Glutamatergic neuron (in vitro differentiated cells): ENCODE data around the gene GSTP1. TPM values are rescaled to one million over a fixed set of nuclear protein-coding genes. Genes with fewer than 3 reads are reported as not detected.

Experiments used
- DNase-seq: peaks from one replicate; pipeline ENCODE4 v3.0.0; 2022
- H3K27ac Mint-ChIP-seq: one replicate; pipeline ENCODE4 v1.8.0; 2020; ENCODE audit warnings: mild to moderate bottlenecking, mixed read lengths, inconsistent platforms; ENCODE audit not compliant: unreplicated experiment
- H3K27me3 Mint-ChIP-seq: one replicate; pipeline ENCODE4 v1.8.0; 2020; ENCODE audit warnings: mild to moderate bottlenecking, moderate library complexity, mixed read lengths, inconsistent platforms; ENCODE audit not compliant: unreplicated experiment
- H3K36me3 Mint-ChIP-seq: one replicate; pipeline ENCODE4 v1.8.0; 2020; ENCODE audit warnings: mild to moderate bottlenecking, mixed read lengths, inconsistent platforms; ENCODE audit not compliant: unreplicated experiment
- H3K4me1 Mint-ChIP-seq: one replicate; pipeline ENCODE4 v1.8.0; 2020; ENCODE audit warnings: mild to moderate bottlenecking, low read depth, mixed read lengths, inconsistent platforms; ENCODE audit not compliant: unreplicated experiment
- H3K4me3 Mint-ChIP-seq: one replicate; pipeline ENCODE4 v1.8.0; 2020; ENCODE audit warnings: mild to moderate bottlenecking, mixed read lengths, inconsistent platforms; ENCODE audit not compliant: unreplicated experiment
- H3K9me3 Mint-ChIP-seq: one replicate; pipeline ENCODE4 v1.8.0; 2020; ENCODE audit warnings: mild to moderate bottlenecking, moderate library complexity, mixed read lengths, inconsistent platforms; ENCODE audit not compliant: unreplicated experiment
- CTCF ChIP-seq: fragments of 200-600 bp; sonication (generic); IDR thresholded peaks from one replicate; pipeline ENCODE4 v1.5.0; 2021; ENCODE audit not compliant: partially characterized antibody, unreplicated experiment
- total RNA-seq: library from RNA; stranded (reverse); fragmentation: NEBNext Ultra II Directional; extraction: Animal tissue kit (Norgen Biotek cat#: 25700); gene quantifications from one replicate; pipeline ENCODE4 v1.2.1, GENCODE V29; 2021; ENCODE audit not compliant: unreplicated experiment

Gene GSTP1
- total RNA-seq, 1 donor from 2014 or later: 712 TPM

- no peak for DNase-seq
- Mint-ChIP-seq H3K4me1 (no peaks in the 10 kb centered on the region), H3K9me3 (peaks cover 3% of the 10 kb centered on the region), H3K27me3 (peaks cover 5% of the 10 kb centered on the region), H3K4me3 (no peak overlapping the region), H3K36me3 (peaks cover 10% of the 10 kb centered on the region), H3K27ac (no peak overlapping the region)
- TF ChIP-seq CTCF: no peak
Measured at GRCh38 chr11:67538823-67539505, 44.6 kb upstream of the GSTP1 start.

GRCh38 chr11:67539550-67539949, 44.1 kb upstream of the GSTP1 start:
- peaks cover 5% of the 10 kb centered on the region for H3K27me3 Mint-ChIP-seq
- H3K9me3 Mint-ChIP-seq: peaks cover 4% of the 10 kb centered on the region
- no peak for DNase-seq
- no peak overlapping the region for H3K4me3 Mint-ChIP-seq
- peaks cover 7% of the 10 kb centered on the region for H3K36me3 Mint-ChIP-seq
- no peaks in the 10 kb centered on the region for H3K4me1 Mint-ChIP-seq
- H3K27ac Mint-ChIP-seq: no peak overlapping the region
- TF ChIP-seq CTCF: no peak

GRCh38 chr11:67541198-67541597, 42.4 kb upstream of the GSTP1 start:
- Mint-ChIP-seq H3K27ac (no peak overlapping the region), H3K36me3 (peaks cover 7% of the 10 kb centered on the region), H3K9me3 (peaks cover 3% of the 10 kb centered on the region), H3K4me3 (no peak overlapping the region), H3K4me1 (no peaks in the 10 kb centered on the region), H3K27me3 (peaks cover 5% of the 10 kb centered on the region)
- no peak for DNase-seq
- TF ChIP-seq CTCF: no peak

GRCh38 chr11:67542169-67542568, 41.4 kb upstream of the GSTP1 start:
- DNase-seq: no peak
- Mint-ChIP-seq H3K27me3 (peaks cover 5% of the 10 kb centered on the region), H3K4me3 (no peak overlapping the region), H3K27ac (peak overlapping the region; percentile 66), H3K4me1 (no peaks in the 10 kb centered on the region), H3K36me3 (peaks cover 7% of the 10 kb centered on the region), H3K9me3 (peaks cover 2% of the 10 kb centered on the region)
- TF ChIP-seq CTCF: no peak

- peaks cover 5% of the 10 kb centered on the region for H3K27me3 Mint-ChIP-seq
- no peak overlapping the region for H3K4me3 Mint-ChIP-seq
- no peaks in the 10 kb centered on the region for H3K4me1 Mint-ChIP-seq
- no peak overlapping the region for H3K27ac Mint-ChIP-seq
- TF ChIP-seq CTCF: no peak
- H3K36me3 Mint-ChIP-seq: peaks cover 5% of the 10 kb centered on the region
- peaks cover 2% of the 10 kb centered on the region for H3K9me3 Mint-ChIP-seq
- DNase-seq: no peak
Measured at GRCh38 chr11:67542971-67543370, 40.6 kb upstream of the GSTP1 start.
